Activated CD4-positive, CD25-positive, alpha-beta regulatory T cell treated with anti-CD3 and anti-CD28 coated beads, Interleukin-2, amount 50 U/mL, for 24 hours (primary cell): ENCODE data around the gene GLT6D1.
"Not testable (repeated sequence)": the region's sequence is repeated elsewhere in the genome, so short reads cannot be mapped to it uniquely, and the experiment has no call there.

ENCODE experiments used
- ATAC-seq, 2 donors: fragments of 150-1000 bp; cut with Tn5 transposase; one replicate each; pipeline ENCODE4 v1.10.0; 2021; ENCODE audit warnings: mild to moderate bottlenecking in 1 of 2, moderate library complexity in 1 of 2

The GLT6D1 gene

GRCh38 chr9:135664801-135665794, 25.8 kb upstream of the GLT6D1 start:
- ATAC-seq, result no peak

DNA sequence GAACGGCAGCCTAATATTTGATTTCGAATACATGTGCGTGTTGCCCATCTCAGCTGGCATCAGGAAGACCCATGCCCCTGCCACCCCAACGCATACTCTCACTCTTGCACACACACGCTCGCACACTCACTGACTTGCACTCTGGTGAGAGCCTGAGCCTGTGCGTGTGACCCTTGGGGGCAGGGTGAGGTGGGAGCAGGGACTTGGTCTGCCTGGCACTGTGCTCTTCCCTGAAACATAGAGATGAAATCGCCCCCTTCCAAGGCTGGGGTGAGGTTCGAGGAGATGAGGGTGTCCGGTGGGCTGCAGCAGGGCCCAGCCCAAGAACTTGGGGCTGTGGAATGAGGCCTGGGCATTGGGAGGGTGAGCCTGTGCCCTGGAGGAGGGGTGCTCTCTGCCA, 24.9 kb upstream of the GLT6D1 start:
- no peak for ATAC-seq

- ATAC-seq, result no peak
These were observed 24.5 kb upstream of the GLT6D1 start for GRCh38 chr9:135663857-135664256.

DNA sequence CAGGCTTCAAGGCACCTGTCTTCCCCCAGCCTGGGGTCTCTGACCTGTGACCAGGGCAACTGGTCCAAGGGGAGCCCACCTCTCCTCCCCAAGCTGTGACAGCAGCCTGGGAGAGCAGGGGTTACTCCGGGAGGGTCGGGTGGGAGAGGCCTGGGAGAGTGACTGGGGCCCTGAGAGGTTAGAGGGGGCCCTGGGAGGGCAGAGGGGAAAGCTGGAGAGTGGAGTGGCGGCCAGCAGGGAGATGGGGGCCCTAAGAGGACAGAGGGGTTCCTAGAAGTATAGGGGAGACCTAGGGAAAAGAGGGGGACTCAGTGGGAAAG, 24.1 kb upstream of the GLT6D1 start:
- no peak for ATAC-seq

DNA sequence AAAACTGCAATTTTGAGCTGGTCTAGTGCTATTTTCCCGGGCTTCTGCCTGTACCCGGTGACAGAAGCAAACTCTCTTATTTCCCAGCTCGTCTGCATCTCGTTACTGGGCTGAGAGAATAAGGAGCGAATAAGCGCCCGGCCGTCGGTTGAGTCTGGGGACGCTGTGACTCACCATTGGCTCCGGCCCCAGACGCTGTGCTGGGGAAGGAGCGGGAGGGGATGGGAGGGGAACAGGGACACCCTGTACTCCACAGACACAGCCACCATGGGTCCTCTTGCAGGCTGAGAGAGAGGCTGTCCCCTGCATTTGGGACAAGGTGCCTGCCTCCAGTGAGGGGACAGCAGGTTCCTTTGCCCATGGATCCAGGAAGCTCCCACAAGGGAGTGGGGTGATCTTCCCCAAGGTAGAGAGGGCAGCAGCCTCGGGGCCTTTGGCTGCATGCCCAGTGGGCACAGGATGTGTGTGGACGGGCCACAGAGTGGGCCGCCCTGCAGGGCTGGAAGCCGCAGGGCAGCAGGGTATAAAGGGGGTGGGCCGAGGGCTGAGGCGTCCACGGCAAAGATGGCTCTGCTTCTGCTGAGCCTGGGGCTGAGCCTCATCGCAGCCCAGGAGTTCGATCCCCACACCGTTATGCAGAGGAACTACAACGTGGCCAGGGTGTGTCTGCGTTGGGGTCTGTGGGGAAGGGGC, 23.6 kb upstream of the GLT6D1 start, which contains the start of gene LCN9:
LCN9 (plus strand) TSS at position 552 of the 693 bp plus-strand sequence; CDS start at position 565, 13 bp downstream.
- no peak for ATAC-seq

GRCh38 chr9:135661816-135662560, 22.6 kb upstream of the GLT6D1 start:
- no peak for ATAC-seq

DNA sequence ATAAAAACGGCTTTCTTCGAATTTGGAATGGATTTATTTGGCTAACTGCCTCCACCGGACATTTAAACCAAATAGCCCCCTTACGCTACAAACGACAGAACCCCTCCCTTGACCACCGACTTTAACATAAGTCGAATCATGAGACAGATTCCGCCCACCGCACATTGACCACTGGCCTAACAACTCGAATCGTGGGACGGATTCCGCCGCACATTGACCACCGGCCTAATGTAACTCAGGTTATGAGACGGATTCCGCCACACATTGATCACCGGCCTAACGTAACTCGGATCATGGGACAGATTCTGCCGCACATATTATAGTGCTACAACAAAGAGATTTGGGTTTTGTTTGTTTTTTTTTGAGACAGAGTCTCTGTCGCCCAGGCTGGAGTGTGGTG, 21.1 kb upstream of the GLT6D1 start:
- ATAC-seq, result no peak

- no peak for ATAC-seq
These were observed 19.9 kb upstream of the GLT6D1 start for GRCh38 chr9:135659252-135659651.

GRCh38 chr9:135657416-135657815, 18.1 kb upstream of the GLT6D1 start:
- no peak for ATAC-seq

- ATAC-seq, result no peak
These were observed 16.0 kb upstream of the GLT6D1 start for GRCh38 chr9:135655317-135655716.

DNA sequence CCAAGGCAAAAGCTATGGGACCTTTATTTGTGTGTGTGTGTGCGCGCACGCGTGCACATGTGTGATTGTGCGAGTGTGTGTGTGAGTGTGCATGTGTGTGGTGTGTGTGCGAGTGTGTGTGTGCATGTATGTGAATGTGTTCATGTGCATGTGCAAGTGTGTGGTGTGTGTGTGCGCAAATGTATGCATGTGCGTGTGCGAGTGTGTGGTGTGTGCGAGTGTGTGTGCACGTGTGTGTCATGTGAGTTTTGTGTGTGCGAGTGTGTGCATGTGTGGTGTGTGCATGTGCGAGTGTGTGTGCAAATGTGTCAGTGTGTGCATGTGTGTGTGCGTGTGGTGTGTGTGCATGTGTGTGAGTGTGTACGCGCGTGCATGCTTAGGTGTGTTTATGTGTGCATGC, 11.1 kb upstream of the GLT6D1 start:
- no peak for ATAC-seq

DNA sequence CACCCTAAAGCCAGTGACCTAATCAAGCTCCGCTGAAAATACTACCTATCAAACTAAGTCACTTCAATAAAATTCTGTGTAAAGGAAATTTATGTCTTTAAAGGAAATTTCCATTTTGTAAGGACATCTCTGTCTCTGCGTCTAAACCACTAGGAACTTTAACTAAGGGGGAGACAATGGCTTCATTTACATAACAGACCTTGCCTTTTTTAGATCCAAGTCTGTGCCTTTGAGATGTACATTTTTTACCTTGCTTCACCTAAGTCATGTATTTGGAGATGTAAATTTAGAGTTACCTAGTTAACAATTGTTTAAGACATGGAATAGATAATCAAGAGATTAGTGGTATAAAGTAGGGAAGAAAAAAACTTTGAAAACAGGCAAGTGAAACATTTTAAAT, 10.2 kb upstream of the GLT6D1 start:
- ATAC-seq, result no peak

DNA sequence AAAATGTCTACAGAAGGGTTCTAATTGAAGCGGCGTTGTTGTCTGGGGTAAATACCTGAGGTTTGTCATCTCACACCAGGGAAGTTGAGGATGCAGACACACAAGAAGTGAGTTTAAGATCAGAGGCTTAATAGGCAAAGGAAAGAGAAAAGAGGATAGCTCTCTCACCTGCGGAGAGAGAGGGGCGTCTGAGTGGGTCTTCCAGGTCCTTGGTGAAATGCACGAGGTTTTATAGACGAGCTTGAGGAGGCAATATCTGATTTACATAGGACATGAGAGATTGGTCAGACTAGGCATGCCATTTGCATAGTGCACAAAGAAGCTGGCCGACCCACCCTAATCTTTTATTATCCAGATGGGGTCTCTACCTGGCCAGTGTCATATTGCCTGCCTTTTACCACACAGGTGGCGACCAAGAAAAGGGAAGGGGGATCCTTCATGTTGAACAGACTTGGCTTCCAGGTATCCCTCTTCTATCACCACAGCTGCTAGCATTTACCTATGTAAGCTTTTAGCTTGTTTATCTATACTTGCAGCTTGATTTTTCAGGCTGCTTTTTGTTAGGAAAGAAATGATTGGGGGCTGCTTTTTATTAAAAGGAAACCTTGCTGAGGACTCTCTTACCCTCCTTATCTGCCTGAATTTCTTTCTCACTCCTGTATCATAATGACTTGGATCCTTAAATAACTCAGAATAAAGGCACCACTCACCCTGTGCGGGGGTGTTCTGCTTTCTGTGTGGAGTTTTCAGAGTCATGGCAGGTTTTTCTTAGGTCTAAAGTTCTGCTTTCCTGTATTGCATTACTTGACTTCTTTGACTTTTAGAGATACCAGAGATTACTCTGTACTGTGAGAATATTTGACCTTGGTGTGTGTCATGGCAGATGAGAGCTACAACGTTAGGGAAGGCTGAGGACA, 9.4 kb upstream of the GLT6D1 start:
- ATAC-seq, result no peak

- no peak for ATAC-seq
These were observed 8.5 kb upstream of the GLT6D1 start for GRCh38 chr9:135647884-135648283.

- ATAC-seq, result no peak
These were observed 5.4 kb upstream of the GLT6D1 start for GRCh38 chr9:135644631-135645218.

GRCh38 chr9:135641745-135642144, 2.4 kb upstream of the GLT6D1 start:
- no peak for ATAC-seq

GRCh38 chr9:135641047-135641446, 1.7 kb upstream of the GLT6D1 start:
- no peak for ATAC-seq

GRCh38 chr9:135636930-135637530, 2.3 kb downstream of the GLT6D1 start:
- not testable (repeated sequence) for ATAC-seq

GRCh38 chr9:135632841-135633240, 6.5 kb downstream of the GLT6D1 start:
- no peak for ATAC-seq

GRCh38 chr9:135624282-135624681, 15.1 kb downstream of the GLT6D1 start:
- ATAC-seq, result no peak

- ATAC-seq, result no peak
These were observed 16.8 kb downstream of the GLT6D1 start for GRCh38 chr9:135622415-135623020.
